ENCODE results near the gene MGMT. TPM values are rescaled to one million over a fixed set of nuclear protein-coding genes. Genes with fewer than 3 reads are reported as not detected.

Gene MGMT
- total and polyA plus RNA-seq, 9 of the 15 experiments (the other 6 are each of a cell fraction or from before 2014, with no cell fraction given): 0.03 to 0.29 (median 0.11) TPM; not detected in 4

- DNase-seq (ENCODE audit: extremely low read depth in 1 of 4, low spot score in 3 of 4) (no peak), FAIRE-seq (no peak), ATAC-seq (no peak)
- Histone ChIP-seq H3K9ac (ENCODE audit: insufficient read depth in 1 of 2, low read depth in 2 of 2, low read length in 2 of 2) (no peak overlapping the region), H3K36me3 (ENCODE audit: control insufficient read depth, insufficient read depth, low read length) (no peaks in the 10 kb centered on the region), H3K27ac (ENCODE audit: extremely low read depth, low read depth, low read length) (no peak overlapping the region), H3K9me3 (replicated peaks; ENCODE audit: control insufficient read depth, insufficient read depth, low read depth, low read length) (no peaks in the 10 kb centered on the region), H3K4me1 (replicated peaks in 1 of 2; ENCODE audit: control insufficient read depth in 2 of 2, insufficient read depth in 2 of 2, low read length in 2 of 2) (no peaks in the 10 kb centered on the region), H3K27me3 (ENCODE audit: control insufficient read depth in 2 of 2, insufficient read depth in 2 of 2, low read length in 2 of 2) (no peaks in the 10 kb centered on the region), H3K4me2 (ENCODE audit: insufficient read depth, low read length) (no peak overlapping the region), H2AFZ (ENCODE audit: low read depth, low read length) (no peak overlapping the region), H4K20me1 (replicated peaks; ENCODE audit: control insufficient read depth, insufficient read depth, low read length) (no peaks in the 10 kb centered on the region), H3K9me1 (ENCODE audit: control insufficient read depth, insufficient read depth, low read length) (no peaks in the 10 kb centered on the region), H3K79me2 (ENCODE audit: control insufficient read depth, insufficient read depth, low read length) (no peaks in the 10 kb centered on the region), H3K4me3 (no peak overlapping the region)
- POLR2A ChIA-PET: no interaction called here
- CTCF ChIA-PET (ENCODE audit: low intra/inter-chr PET ratio): no interaction called here
- no TSS peak for BruUV-seq (replicated peaks)
- WGBS (ENCODE audit: insufficient coverage, low coverage, missing lambda C conversion rate): 0% methylated on average over 6 of the region's 6 CpGs
- in situ Hi-C loops (cut with MboI) (no loop called here), intact Hi-C loops (cut with micrococcal nuclease) (no loop called here)
- TF ChIP-seq, protein P1, sequence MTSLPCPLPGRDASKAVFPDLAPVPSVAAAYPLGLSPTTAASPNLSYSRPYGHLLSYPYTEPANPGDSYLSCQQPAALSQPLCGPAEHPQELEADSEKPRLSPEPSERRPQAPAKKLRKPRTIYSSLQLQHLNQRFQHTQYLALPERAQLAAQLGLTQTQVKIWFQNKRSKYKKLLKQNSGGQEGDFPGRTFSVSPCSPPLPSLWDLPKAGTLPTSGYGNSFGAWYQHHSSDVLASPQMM (CRISPR knock-in tag; IDR thresholded peaks at IDR 0.05): no peak
- TF ChIP-seq CHCHD3 (CRISPR knock-in tag; IDR thresholded peaks at IDR 0.05) (no peak), ZNF696 (CRISPR knock-in tag; conservative IDR thresholded peaks at IDR 0.05) (no peak), EWSR1 (IDR thresholded peaks at IDR 0.05; ENCODE audit: borderline replicate concordance, low read depth, partially characterized antibody) (no peak), POLR3G (IDR thresholded peaks at IDR 0.05; ENCODE audit: extremely low read depth, insufficient read length, insufficient replicate concordance) (no peak), CBX1 (IDR thresholded peaks at IDR 0.05; ENCODE audit: low read depth) (no peak), MTA3 (IDR thresholded peaks at IDR 0.05; ENCODE audit: borderline replicate concordance) (no peak), HMGN3 (IDR thresholded peaks at IDR 0.05; ENCODE audit: borderline replicate concordance, extremely low read depth, insufficient read length, low read depth, low read length) (no peak), ZBTB7A (IDR thresholded peaks at IDR 0.05; ENCODE audit: borderline replicate concordance, control insufficient read depth, low read depth, low read length) (no peak), ZKSCAN8 (CRISPR knock-in tag; IDR thresholded peaks at IDR 0.05) (no peak), ZNF239 (CRISPR knock-in tag; IDR thresholded peaks at IDR 0.05) (no peak)
- TF ChIP-seq, protein P2, sequence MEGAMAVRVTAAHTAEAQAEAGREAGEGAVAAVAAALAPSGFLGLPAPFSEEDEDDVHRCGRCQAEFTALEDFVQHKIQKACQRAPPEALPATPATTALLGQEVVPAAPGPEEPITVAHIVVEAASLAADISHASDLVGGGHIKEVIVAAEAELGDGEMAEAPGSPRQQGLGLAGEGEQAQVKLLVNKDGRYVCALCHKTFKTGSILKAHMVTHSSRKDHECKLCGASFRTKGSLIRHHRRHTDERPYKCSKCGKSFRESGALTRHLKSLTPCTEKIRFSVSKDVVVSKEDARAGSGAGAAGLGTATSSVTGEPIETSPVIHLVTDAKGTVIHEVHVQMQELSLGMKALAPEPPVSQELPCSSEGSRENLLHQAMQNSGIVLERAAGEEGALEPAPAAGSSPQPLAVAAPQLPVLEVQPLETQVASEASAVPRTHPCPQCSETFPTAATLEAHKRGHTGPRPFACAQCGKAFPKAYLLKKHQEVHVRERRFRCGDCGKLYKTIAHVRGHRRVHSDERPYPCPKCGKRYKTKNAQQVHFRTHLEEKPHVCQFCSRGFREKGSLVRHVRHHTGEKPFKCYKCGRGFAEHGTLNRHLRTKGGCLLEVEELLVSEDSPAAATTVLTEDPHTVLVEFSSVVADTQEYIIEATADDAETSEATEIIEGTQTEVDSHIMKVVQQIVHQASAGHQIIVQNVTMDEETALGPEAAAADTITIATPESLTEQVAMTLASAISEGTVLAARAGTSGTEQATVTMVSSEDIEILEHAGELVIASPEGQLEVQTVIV (CRISPR knock-in tag; IDR thresholded peaks at IDR 0.05; ENCODE audit: borderline replicate concordance): no peak
- TF ChIP-seq, protein P3, sequence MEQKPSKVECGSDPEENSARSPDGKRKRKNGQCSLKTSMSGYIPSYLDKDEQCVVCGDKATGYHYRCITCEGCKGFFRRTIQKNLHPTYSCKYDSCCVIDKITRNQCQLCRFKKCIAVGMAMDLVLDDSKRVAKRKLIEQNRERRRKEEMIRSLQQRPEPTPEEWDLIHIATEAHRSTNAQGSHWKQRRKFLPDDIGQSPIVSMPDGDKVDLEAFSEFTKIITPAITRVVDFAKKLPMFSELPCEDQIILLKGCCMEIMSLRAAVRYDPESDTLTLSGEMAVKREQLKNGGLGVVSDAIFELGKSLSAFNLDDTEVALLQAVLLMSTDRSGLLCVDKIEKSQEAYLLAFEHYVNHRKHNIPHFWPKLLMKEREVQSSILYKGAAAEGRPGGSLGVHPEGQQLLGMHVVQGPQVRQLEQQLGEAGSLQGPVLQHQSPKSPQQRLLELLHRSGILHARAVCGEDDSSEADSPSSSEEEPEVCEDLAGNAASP (IDR thresholded peaks at IDR 0.05): no peak
- TF ChIP-seq, protein P4, sequence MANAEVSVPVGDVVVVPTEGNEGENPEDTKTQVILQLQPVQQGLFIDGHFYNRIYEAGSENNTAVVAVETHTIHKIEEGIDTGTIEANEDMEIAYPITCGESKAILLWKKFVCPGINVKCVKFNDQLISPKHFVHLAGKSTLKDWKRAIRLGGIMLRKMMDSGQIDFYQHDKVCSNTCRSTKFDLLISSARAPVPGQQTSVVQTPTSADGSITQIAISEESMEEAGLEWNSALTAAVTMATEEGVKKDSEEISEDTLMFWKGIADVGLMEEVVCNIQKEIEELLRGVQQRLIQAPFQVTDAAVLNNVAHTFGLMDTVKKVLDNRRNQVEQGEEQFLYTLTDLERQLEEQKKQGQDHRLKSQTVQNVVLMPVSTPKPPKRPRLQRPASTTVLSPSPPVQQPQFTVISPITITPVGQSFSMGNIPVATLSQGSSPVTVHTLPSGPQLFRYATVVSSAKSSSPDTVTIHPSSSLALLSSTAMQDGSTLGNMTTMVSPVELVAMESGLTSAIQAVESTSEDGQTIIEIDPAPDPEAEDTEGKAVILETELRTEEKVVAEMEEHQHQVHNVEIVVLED (CRISPR knock-in tag; IDR thresholded peaks at IDR 0.05): no peak
- TF ChIP-seq, protein P5, sequence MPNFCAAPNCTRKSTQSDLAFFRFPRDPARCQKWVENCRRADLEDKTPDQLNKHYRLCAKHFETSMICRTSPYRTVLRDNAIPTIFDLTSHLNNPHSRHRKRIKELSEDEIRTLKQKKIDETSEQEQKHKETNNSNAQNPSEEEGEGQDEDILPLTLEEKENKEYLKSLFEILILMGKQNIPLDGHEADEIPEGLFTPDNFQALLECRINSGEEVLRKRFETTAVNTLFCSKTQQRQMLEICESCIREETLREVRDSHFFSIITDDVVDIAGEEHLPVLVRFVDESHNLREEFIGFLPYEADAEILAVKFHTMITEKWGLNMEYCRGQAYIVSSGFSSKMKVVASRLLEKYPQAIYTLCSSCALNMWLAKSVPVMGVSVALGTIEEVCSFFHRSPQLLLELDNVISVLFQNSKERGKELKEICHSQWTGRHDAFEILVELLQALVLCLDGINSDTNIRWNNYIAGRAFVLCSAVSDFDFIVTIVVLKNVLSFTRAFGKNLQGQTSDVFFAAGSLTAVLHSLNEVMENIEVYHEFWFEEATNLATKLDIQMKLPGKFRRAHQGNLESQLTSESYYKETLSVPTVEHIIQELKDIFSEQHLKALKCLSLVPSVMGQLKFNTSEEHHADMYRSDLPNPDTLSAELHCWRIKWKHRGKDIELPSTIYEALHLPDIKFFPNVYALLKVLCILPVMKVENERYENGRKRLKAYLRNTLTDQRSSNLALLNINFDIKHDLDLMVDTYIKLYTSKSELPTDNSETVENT (CRISPR knock-in tag; IDR thresholded peaks at IDR 0.05): no peak
Measured at GRCh38 chr10:129495256-129495655, 28.2 kb downstream of the MGMT start.

Data from K562 (cell line).